B cell (primary cell): ENCODE data around the gene PCSK6. TPM values are rescaled to one million over a fixed set of nuclear protein-coding genes. Genes with fewer than 3 reads are reported as not detected.

Experiments
- ATAC-seq: fragments of 200-7000 bp; cut with Tn5 transposase; one replicate; pipeline ENCODE4 v1.10.0; 2021; ENCODE audit warnings: low read depth, mild to moderate bottlenecking, moderate number of reproducible peaks, moderate library complexity
- CTCF ChIA-PET: fragments of 350-600 bp; sonication (Branson Sonifier 250); formaldehyde crosslinking; loops from one replicate; lab custom pipeline; 2021; ENCODE audit warnings: antibody characterized with exemption, inconsistent platforms; lab: Charles Lee
- POLR2A ChIA-PET: fragments of 350-600 bp; sonication (Branson Sonifier 250); formaldehyde crosslinking; loops from one replicate; lab custom pipeline; 2021; ENCODE audit warnings: antibody characterized with exemption; lab: Charles Lee
- DNase-seq: peaks from one replicate; pipeline ENCODE4 v3.0.0; 2013
- H2AFZ ChIP-seq: 2 replicates; pipeline ENCODE4 v1.6.1; 2012; ENCODE audit warnings: mild to moderate bottlenecking, low read depth, low read length; ENCODE audit not compliant: insufficient read depth, poor library complexity, severe bottlenecking
- H3K27ac ChIP-seq, 2 donors: 1 replicate in 1 of 2; 2 replicates in 1 of 2; pipeline ENCODE4 v1.5.1; 2012 to 2013; ENCODE audit warnings: low read length in 2 of 2, mild to moderate bottlenecking in 2 of 2, moderate library complexity in 1 of 2
- H3K27me3 ChIP-seq, 4 experiments: fragments of 200-600 bp in 1 of 4; sonication (generic) in 1 of 4; replicated peaks in 1 of 4; 1 replicate in 2 of 4; 2 replicates in 2 of 4; pipeline versions ENCODE4 v1.6.1 to v1.7.0; 2013 to 2016; ENCODE audit warnings: low read length in 3 of 4, mild to moderate bottlenecking in 2 of 4, mixed read lengths in 1 of 4, moderate library complexity in 1 of 4; ENCODE audit not compliant: insufficient read depth in 4 of 4, control insufficient read depth in 3 of 4; ENCODE audit errors: control extremely low read depth in 1 of 4
- H3K36me3 ChIP-seq, 2 experiments: replicated peaks in 1 of 2; 1 replicate in 1 of 2; 2 replicates in 1 of 2; pipeline versions ENCODE4 v1.6.1 to v1.7.1; 2013; ENCODE audit warnings: low read length in 1 of 2; ENCODE audit not compliant: insufficient read depth in 2 of 2, control insufficient read depth in 1 of 2; ENCODE audit errors: control extremely low read depth in 1 of 2, extremely low read depth in 1 of 2
- H3K4me1 ChIP-seq, 2 donors: fragments of 200-600 bp in 1 of 2; sonication (generic) in 1 of 2; 1 replicate in 1 of 2; 2 replicates in 1 of 2; pipeline versions ENCODE4 v1.5.1 to v1.6.1; 2013 to 2017; ENCODE audit warnings: low read length in 2 of 2; ENCODE audit not compliant: control insufficient read depth in 2 of 2, insufficient read depth in 2 of 2
- H3K4me2 ChIP-seq: replicated peaks from 2 replicates; pipeline ENCODE3; 2012; ENCODE audit warnings: mild to moderate bottlenecking, low read depth, low read length; ENCODE audit not compliant: poor library complexity, severe bottlenecking
- H3K4me3 ChIP-seq, 5 experiments: fragments of 200-600 bp in 1 of 5; sonication (generic) in 1 of 5; 1 replicate in 3 of 5; 2 replicates in 2 of 5; pipeline versions ENCODE4 v1.5.1 to v1.7.0; 2011 to 2016; ENCODE audit warnings: low read length in 4 of 5, mild to moderate bottlenecking in 4 of 5, low read depth in 2 of 5, control low read depth in 1 of 5, moderate library complexity in 1 of 5; ENCODE audit not compliant: insufficient read depth in 1 of 5; ENCODE audit errors: control extremely low read depth in 1 of 5, extremely low read depth in 1 of 5
- H3K79me2 ChIP-seq: fragments of 200-600 bp; sonication (generic); one replicate; pipeline ENCODE4 v1.6.0; 2016; ENCODE audit warnings: low read length; ENCODE audit not compliant: control insufficient read depth, insufficient read depth
- H3K9ac ChIP-seq: fragments of 200-600 bp; sonication (generic); 2 replicates; pipeline ENCODE4 v1.6.1; 2017; ENCODE audit warnings: mild to moderate bottlenecking, low read length, moderate library complexity
- H3K9me3 ChIP-seq, 3 donors: one replicate each; pipeline versions ENCODE4 v1.6.1 to v1.7.1; 2013; ENCODE audit warnings: low read length in 2 of 3; ENCODE audit not compliant: control insufficient read depth in 2 of 3, insufficient read depth in 1 of 3; ENCODE audit errors: control extremely low read depth in 1 of 3
- H4K20me1 ChIP-seq: 2 replicates; pipeline ENCODE4 v1.6.0; 2012; ENCODE audit warnings: mild to moderate bottlenecking, low read length; ENCODE audit not compliant: insufficient read depth, control insufficient read depth, poor library complexity, severe bottlenecking
- H3K27ac Mint-ChIP-seq: one replicate; pipeline ENCODE4 v1.8.0; 2021; ENCODE audit warnings: mixed read lengths
- H3K27me3 Mint-ChIP-seq: one replicate; pipeline ENCODE4 v1.8.0; 2021; ENCODE audit warnings: mixed read lengths
- H3K4me1 Mint-ChIP-seq: one replicate; pipeline ENCODE4 v1.8.0; 2021; ENCODE audit warnings: mixed read lengths
- H3K4me3 Mint-ChIP-seq: one replicate; pipeline ENCODE4 v1.8.0; 2021; ENCODE audit warnings: mixed read lengths
- H3K9me3 Mint-ChIP-seq: one replicate; pipeline ENCODE4 v1.8.0; 2022; ENCODE audit warnings: mixed read lengths; ENCODE audit not compliant: insufficient read depth
- CTCF ChIP-seq: fragments of 200-600 bp; IDR thresholded peaks from one replicate; pipeline ENCODE4 v1.8.0; 2022; ENCODE audit warnings: antibody characterized with exemption, mild to moderate bottlenecking
- EZH2 ChIP-seq: IDR thresholded peaks from 2 replicates; pipeline ENCODE4 v1.6.1; 2012; ENCODE audit warnings: borderline replicate concordance, low read depth, mild to moderate bottlenecking, moderate library complexity, low read length; ENCODE audit not compliant: insufficient read depth, poor library complexity, severe bottlenecking
- WGBS: methylation state at CpG from one replicate; pipeline ENCODE4 v1.1.5; 2013; ENCODE audit warnings: missing lambda C conversion rate; ENCODE audit not compliant: insufficient coverage; 5-methylcytosine and 5-hydroxymethylcytosine counted together
- intact Hi-C: fragments of 100-400 bp; cut with micrococcal nuclease; formaldehyde crosslinking; loops from one replicate; pipeline ENCODE4 v1.10.0; 2022
- polyA plus RNA-seq: library from polyadenylated mRNA; depleted of rRNA; stranded (reverse); fragments of >200 nt; gene quantifications from 2 replicates; pipeline ENCODE4 v1.2.3, GENCODE V29; 2012
- total RNA-seq, 2 donors: library from RNA; stranded (reverse); fragments of 120-200 nt in 1 of 2; gene quantifications; 1 replicate in 1 of 2; 2 replicates in 1 of 2; pipeline versions ENCODE4 v1.2.3 to v1.2.4, GENCODE V29; 2013 to 2022

The PCSK6 gene
- total and polyA plus RNA-seq, 2 donors (not counting 1 experiment from before 2014, with no cell fraction given), result 0.66 to 1.6 TPM

GRCh38 chr15:101429191-101429590, 60.3 kb downstream of the PCSK6 start:
- intact Hi-C loops, result no loop called here
- no peaks in the 10 kb centered on the region for H3K9me3 ChIP-seq
- H3K36me3 ChIP-seq, result no peaks in the 10 kb centered on the region
- no peaks in the 10 kb centered on the region for H4K20me1 ChIP-seq
- no peak overlapping the region for H3K27ac ChIP-seq
- TF ChIP-seq CTCF (no peak), EZH2 (no peak)
- H2AFZ ChIP-seq, result no peak overlapping the region
- H3K27me3 Mint-ChIP-seq, result peaks cover 24% of the 10 kb centered on the region
- no peaks in the 10 kb centered on the region for H3K4me1 ChIP-seq
- H3K9me3 Mint-ChIP-seq, result no peaks in the 10 kb centered on the region
- no peaks in the 10 kb centered on the region for H3K4me1 Mint-ChIP-seq
- no peak overlapping the region for H3K9ac ChIP-seq
- WGBS, result 93% methylated on average over 8 of the region's 8 CpGs
- no peak overlapping the region for H3K4me3 ChIP-seq
- ATAC-seq, result no peak
- peaks cover 0 to 1% (median 0%) of the 10 kb centered on the region in 4 experiments for H3K27me3 ChIP-seq
- no peak overlapping the region for H3K27ac Mint-ChIP-seq
- H3K79me2 ChIP-seq, result no peaks in the 10 kb centered on the region
- no peak overlapping the region for H3K4me3 Mint-ChIP-seq
- no peak overlapping the region for H3K4me2 ChIP-seq
- no peak for DNase-seq
- CTCF ChIA-PET, result no interaction called here
- POLR2A ChIA-PET, result no interaction called here

GRCh38 chr15:101428758-101429157, 60.7 kb downstream of the PCSK6 start:
- Mint-ChIP-seq H3K4me1 (no peaks in the 10 kb centered on the region), H3K27ac (no peak overlapping the region), H3K27me3 (peaks cover 22% of the 10 kb centered on the region), H3K4me3 (no peak overlapping the region), H3K9me3 (no peaks in the 10 kb centered on the region)
- H4K20me1 ChIP-seq, result no peaks in the 10 kb centered on the region
- CTCF ChIA-PET, result no interaction called here
- intact Hi-C loops, result no loop called here
- no peak overlapping the region for H3K27ac ChIP-seq
- ATAC-seq (no peak), DNase-seq (no peak)
- no peak overlapping the region for H3K4me3 ChIP-seq
- POLR2A ChIA-PET, result no interaction called here
- H3K36me3 ChIP-seq, result no peaks in the 10 kb centered on the region
- H3K27me3 ChIP-seq, result no peaks in the 10 kb centered on the region
- no peak overlapping the region for H3K9ac ChIP-seq
- no peaks in the 10 kb centered on the region for H3K79me2 ChIP-seq
- no peak overlapping the region for H2AFZ ChIP-seq
- 89% methylated on average over 6 of the region's 12 CpGs for WGBS
- no peaks in the 10 kb centered on the region for H3K4me1 ChIP-seq
- no peak overlapping the region for H3K4me2 ChIP-seq
- no peak for TF ChIP-seq CTCF
- TF ChIP-seq EZH2, result no peak
- no peaks in the 10 kb centered on the region for H3K9me3 ChIP-seq
